ENCODE results near the gene CABLES1.
"Not testable (repeated sequence)": the region's sequence is repeated elsewhere in the genome, so short reads cannot be mapped to it uniquely, and the experiment has no call there.

CABLES1 gene

GRCh38 chr18:23227726-23228070 lies 92.4 kb downstream of the CABLES1 start:
- DNase-seq: no peak

GRCh38 chr18:23228102-23229061 lies 93.1 kb downstream of the CABLES1 start:
- DNase-seq: no peak

GRCh38 chr18:23229472-23229871 lies 94.2 kb downstream of the CABLES1 start:
- DNase-seq: no peak

- DNase-seq: no peak
Measured at GRCh38 chr18:23230686-23231085, 95.4 kb downstream of the CABLES1 start.

GRCh38 chr18:23231340-23232021 lies 96.2 kb downstream of the CABLES1 start:
- DNase-seq: peak; percentile 86

- DNase-seq: no peak
Measured at GRCh38 chr18:23232331-23232730, 97.0 kb downstream of the CABLES1 start.

GRCh38 chr18:23234619-23235018 lies 99.3 kb downstream of the CABLES1 start:
- no peak for DNase-seq

GRCh38 chr18:23235336-23235735 lies 100.1 kb downstream of the CABLES1 start:
- DNase-seq: no peak

- DNase-seq: no peak
Measured at GRCh38 chr18:23235860-23236259, 100.6 kb downstream of the CABLES1 start.

GRCh38 chr18:23236876-23237468 lies 101.7 kb downstream of the CABLES1 start:
- no peak for DNase-seq

- peak; percentile 74 for DNase-seq
Measured at GRCh38 chr18:23237524-23238151, 102.4 kb downstream of the CABLES1 start.

GRCh38 chr18:23238152-23238531 lies 102.9 kb downstream of the CABLES1 start:
- DNase-seq: no peak

GRCh38 chr18:23238651-23239349 lies 103.5 kb downstream of the CABLES1 start:
- no peak for DNase-seq

GRCh38 chr18:23239350-23239692 lies 104.0 kb downstream of the CABLES1 start:
- DNase-seq: no peak

- DNase-seq: no peak
Measured at GRCh38 chr18:23239885-23240608, 104.8 kb downstream of the CABLES1 start.

GRCh38 chr18:23240609-23240930 lies 105.3 kb downstream of the CABLES1 start:
- DNase-seq: no peak

- DNase-seq: not testable (repeated sequence)
Measured at GRCh38 chr18:23241833-23242496, 106.7 kb downstream of the CABLES1 start.

GRCh38 chr18:23243178-23243577 lies 107.9 kb downstream of the CABLES1 start:
- no peak for DNase-seq

GRCh38 chr18:23243816-23244215 lies 108.5 kb downstream of the CABLES1 start:
- DNase-seq: no peak

GRCh38 chr18:23244401-23244800 lies 109.1 kb downstream of the CABLES1 start:
- no peak for DNase-seq

- DNase-seq: no peak
Measured at GRCh38 chr18:23245461-23245860, 110.2 kb downstream of the CABLES1 start.

- DNase-seq: no peak
Measured at GRCh38 chr18:23247331-23247730, 112.0 kb downstream of the CABLES1 start.

All from activated effector memory CD4-positive, alpha-beta T cell treated with anti-CD3 and anti-CD28 coated beads, Interleukin-2, amount 50 U/mL, for 16 hours (primary cell).